Keratinocyte (primary cell): ENCODE results near the gene PRKCA. TPM values are rescaled to one million over a fixed set of nuclear protein-coding genes. Genes with fewer than 3 reads are reported as not detected.

Experiments used
- DNase-seq: peaks from one replicate; pipeline ENCODE4 v3.0.0-alpha.2; 2011; ENCODE audit warnings: low read depth, missing footprints, low spot score
- FAIRE-seq: peaks from 2 replicates; lab custom pipeline; 2011; peaks lifted over from hg19 to GRCh38; lab: Jason Lieb, UNC
- H2AFZ ChIP-seq: 2 replicates; pipeline ENCODE4 v1.6.0; 2012; ENCODE audit warnings: low read length, control low read depth, inconsistent platforms; ENCODE audit not compliant: control insufficient read depth
- H3K27ac ChIP-seq: 2 replicates; pipeline ENCODE4 v1.5.1; 2011; ENCODE audit warnings: low read length; ENCODE audit not compliant: control insufficient read depth, insufficient read depth
- H3K27me3 ChIP-seq: 3 replicates; pipeline ENCODE4 v1.6.0; 2011; ENCODE audit warnings: low read length; ENCODE audit not compliant: control insufficient read depth, insufficient read depth; ENCODE audit errors: extremely low read depth
- H3K36me3 ChIP-seq, 2 experiments: 2 replicates in 1 of 2; 3 replicates in 1 of 2; pipeline ENCODE4 v1.5.1; 2011; ENCODE audit warnings: low read length in 2 of 2, mild to moderate bottlenecking in 1 of 2; ENCODE audit not compliant: control insufficient read depth in 2 of 2, insufficient read depth in 2 of 2; ENCODE audit errors: extremely low read depth in 1 of 2
- H3K4me1 ChIP-seq: 3 replicates; pipeline ENCODE4 v1.5.1; 2011; ENCODE audit warnings: low read length; ENCODE audit not compliant: control insufficient read depth, insufficient read depth; ENCODE audit errors: extremely low read depth
- H3K4me2 ChIP-seq: 3 replicates; pipeline ENCODE4 v1.6.0; 2011; ENCODE audit warnings: low read depth, low read length; ENCODE audit not compliant: control insufficient read depth, insufficient read depth; ENCODE audit errors: extremely low read depth
- H3K4me3 ChIP-seq, 3 experiments: fragments of 200-600 bp in 1 of 3; sonication (generic) in 1 of 3; 2 replicates in 2 of 3; 3 replicates in 1 of 3; pipeline ENCODE4 v1.5.1; 2011 to 2016; ENCODE audit warnings: low read length in 3 of 3, mild to moderate bottlenecking in 3 of 3, control low read depth in 2 of 3, inconsistent platforms in 1 of 3, low read depth in 1 of 3, mixed read lengths in 1 of 3, mixed run types in 1 of 3, moderate library complexity in 1 of 3; ENCODE audit not compliant: control insufficient read depth in 2 of 3, insufficient read depth in 2 of 3; ENCODE audit errors: extremely low read depth in 1 of 3
- H3K79me2 ChIP-seq: 2 replicates; pipeline ENCODE4 v1.6.0; 2012; ENCODE audit warnings: low read length; ENCODE audit not compliant: control insufficient read depth, insufficient read depth
- H3K9ac ChIP-seq: 3 replicates; pipeline ENCODE4 v1.6.0; 2011; ENCODE audit warnings: low read length; ENCODE audit not compliant: control insufficient read depth, insufficient read depth; ENCODE audit errors: extremely low read depth
- H3K9me1 ChIP-seq: 3 replicates; pipeline ENCODE4 v1.6.0; 2011; ENCODE audit warnings: low read length; ENCODE audit not compliant: control insufficient read depth, insufficient read depth; ENCODE audit errors: extremely low read depth
- H3K9me3 ChIP-seq: 2 replicates; pipeline ENCODE4 v1.5.1; 2012; ENCODE audit warnings: low read depth, low read length; ENCODE audit not compliant: control insufficient read depth
- H4K20me1 ChIP-seq: 3 replicates; pipeline ENCODE4 v1.6.0; 2011; ENCODE audit warnings: low read length; ENCODE audit not compliant: control insufficient read depth, insufficient read depth; ENCODE audit errors: extremely low read depth
- EZH2 ChIP-seq: IDR thresholded peaks from one replicate; pipeline ENCODE4 v1.6.1; 2012; ENCODE audit warnings: inconsistent platforms, mild to moderate bottlenecking, low read length, moderate library complexity
- dilution Hi-C: fragments of 300-500 bp; cut with MboI; formaldehyde crosslinking; loops from one replicate; pipeline ENCODE4 v1.7.0; 2020; ENCODE audit warnings: low sequenced_read_pairs; ENCODE audit not compliant: extremely low pct_ligation_motif_present
- polyA plus RNA-seq, 5 experiments: library from polyadenylated mRNA; depleted of rRNA in 3 of 5; stranded (reverse) in 3 of 5; stranded (forward) in 1 of 5; unstranded in 1 of 5; fragments of >200 nt; gene quantifications; 1 replicate in 1 of 5; 2 replicates in 3 of 5; 3 replicates in 1 of 5; pipeline versions ENCODE4 v1.2.1 to v1.2.3, GENCODE V29; 2011 to 2012; ENCODE audit warnings: missing spikeins in 2 of 5, low read depth in 1 of 5, low replicate concordance in 1 of 5
- TF ChIP-seq, protein P1 (sequence below), 3 experiments: IDR thresholded peaks in 1 of 3; conservative IDR thresholded peaks in 1 of 3; optimal IDR thresholded peaks in 1 of 3; 2 replicates in 2 of 3; 3 replicates in 1 of 3; pipeline versions ENCODE3 to v1.5.1; 2011; ENCODE audit warnings: low read length in 3 of 3, mild to moderate bottlenecking in 3 of 3, moderate library complexity in 2 of 3, control low read depth in 1 of 3, inconsistent platforms in 1 of 3; ENCODE audit not compliant: insufficient read depth in 2 of 3; ENCODE audit errors: extremely low read depth in 1 of 3

PRKCA gene
- polyA plus RNA-seq, 1 donor (not counting 4 experiments of a cell fraction or from before 2014, with no cell fraction given): 3.6 TPM

DNA sequence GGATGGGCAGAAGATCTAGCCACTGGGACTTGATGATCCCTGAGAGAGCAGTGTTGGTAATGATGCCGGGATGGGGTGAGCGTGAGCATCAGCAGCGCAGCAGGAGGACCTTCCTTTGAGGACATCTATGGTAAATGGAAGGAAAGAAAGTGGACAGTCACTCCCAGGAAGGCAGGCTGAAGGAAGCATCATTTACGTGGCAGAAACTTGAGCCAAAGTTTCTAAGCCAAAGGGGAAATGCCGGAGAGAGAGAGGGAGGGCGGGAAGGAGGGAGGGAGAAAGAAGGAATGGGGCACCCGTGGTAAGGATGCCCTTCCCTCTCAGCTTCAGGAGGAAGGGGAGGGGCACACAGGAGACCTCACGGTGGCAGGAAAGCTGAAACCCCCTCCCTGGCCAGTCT, 446.2 kb downstream of the PRKCA start:
- TF ChIP-seq, protein P1, sequence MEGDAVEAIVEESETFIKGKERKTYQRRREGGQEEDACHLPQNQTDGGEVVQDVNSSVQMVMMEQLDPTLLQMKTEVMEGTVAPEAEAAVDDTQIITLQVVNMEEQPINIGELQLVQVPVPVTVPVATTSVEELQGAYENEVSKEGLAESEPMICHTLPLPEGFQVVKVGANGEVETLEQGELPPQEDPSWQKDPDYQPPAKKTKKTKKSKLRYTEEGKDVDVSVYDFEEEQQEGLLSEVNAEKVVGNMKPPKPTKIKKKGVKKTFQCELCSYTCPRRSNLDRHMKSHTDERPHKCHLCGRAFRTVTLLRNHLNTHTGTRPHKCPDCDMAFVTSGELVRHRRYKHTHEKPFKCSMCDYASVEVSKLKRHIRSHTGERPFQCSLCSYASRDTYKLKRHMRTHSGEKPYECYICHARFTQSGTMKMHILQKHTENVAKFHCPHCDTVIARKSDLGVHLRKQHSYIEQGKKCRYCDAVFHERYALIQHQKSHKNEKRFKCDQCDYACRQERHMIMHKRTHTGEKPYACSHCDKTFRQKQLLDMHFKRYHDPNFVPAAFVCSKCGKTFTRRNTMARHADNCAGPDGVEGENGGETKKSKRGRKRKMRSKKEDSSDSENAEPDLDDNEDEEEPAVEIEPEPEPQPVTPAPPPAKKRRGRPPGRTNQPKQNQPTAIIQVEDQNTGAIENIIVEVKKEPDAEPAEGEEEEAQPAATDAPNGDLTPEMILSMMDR (optimal IDR thresholded peaks at IDR 0.05 in 1 of 3, IDR thresholded peaks at IDR 0.05 in 1 of 3, conservative IDR thresholded peaks at IDR 0.05 in 1 of 3; ENCODE audit: extremely low read depth in 1 of 3, insufficient read depth in 2 of 3, low read length in 3 of 3): no peak
- TF ChIP-seq EZH2: no peak
- no peaks in the 10 kb centered on the region for H4K20me1 ChIP-seq
- H3K4me1 ChIP-seq: no peaks in the 10 kb centered on the region
- DNase-seq (no peak), FAIRE-seq (no peak)
- no peaks in the 10 kb centered on the region for H3K9me1 ChIP-seq
- no peaks in the 10 kb centered on the region for H3K79me2 ChIP-seq
- dilution Hi-C loops: no loop called here
- no peak overlapping the region for H2AFZ ChIP-seq
- no peak overlapping the region for H3K9ac ChIP-seq
- no peak overlapping the region for H3K4me3 ChIP-seq
- H3K27ac ChIP-seq: no peak overlapping the region
- H3K4me2 ChIP-seq: no peak overlapping the region
- H3K9me3 ChIP-seq: no peaks in the 10 kb centered on the region
- H3K36me3 ChIP-seq: no peaks in the 10 kb centered on the region
- H3K27me3 ChIP-seq: no peaks in the 10 kb centered on the region

DNA sequence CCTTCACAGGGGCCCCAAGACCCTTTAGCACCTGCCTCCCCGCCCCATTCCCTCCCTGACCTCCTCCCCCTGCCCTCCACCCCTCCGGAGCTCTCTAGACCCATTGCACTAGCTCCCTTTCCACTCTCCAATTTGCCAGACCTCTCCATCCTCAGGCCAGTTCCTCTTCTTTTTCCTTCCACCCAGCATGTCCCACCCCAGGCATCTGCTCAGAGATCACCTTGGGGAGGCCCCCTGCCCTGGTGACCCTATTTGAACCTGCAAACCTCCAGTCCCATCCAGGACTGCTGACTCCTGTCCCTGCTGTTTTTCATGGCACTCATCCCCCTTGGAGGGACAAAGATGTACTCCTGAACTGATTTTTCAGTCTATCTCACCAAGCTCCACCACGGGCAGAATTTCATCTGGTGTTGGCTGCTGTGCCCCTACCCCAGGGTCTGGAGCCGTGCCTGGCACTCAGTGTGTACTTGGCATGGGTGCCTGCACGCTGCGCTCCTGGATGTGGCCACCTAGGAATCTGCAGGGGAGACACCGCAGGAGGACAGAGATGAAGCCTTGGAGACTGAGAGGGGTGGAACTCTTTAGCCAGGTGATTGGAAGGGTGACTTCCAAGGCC, 446.9 kb downstream of the PRKCA start:
- Histone ChIP-seq H3K9me3 (no peaks in the 10 kb centered on the region), H3K4me1 (no peaks in the 10 kb centered on the region), H3K4me3 (no peak overlapping the region), H3K9ac (no peak overlapping the region), H2AFZ (no peak overlapping the region), H3K4me2 (no peak overlapping the region), H3K27ac (no peak overlapping the region), H4K20me1 (no peaks in the 10 kb centered on the region), H3K9me1 (no peaks in the 10 kb centered on the region), H3K79me2 (no peaks in the 10 kb centered on the region), H3K27me3 (no peaks in the 10 kb centered on the region), H3K36me3 (no peaks in the 10 kb centered on the region)
- FAIRE-seq: no peak
- TF ChIP-seq, protein P1 (optimal IDR thresholded peaks at IDR 0.05 in 1 of 3, IDR thresholded peaks at IDR 0.05 in 1 of 3, conservative IDR thresholded peaks at IDR 0.05 in 1 of 3; ENCODE audit: extremely low read depth in 1 of 3, insufficient read depth in 2 of 3, low read length in 3 of 3): no peak
- TF ChIP-seq EZH2: no peak
- dilution Hi-C loops: no loop called here
- DNase-seq: no peak
